Activated T-helper 9 cell treated with anti-CD3 and anti-CD28 coated beads, Interleukin-2, amount 50 U/mL, for 16 hours (primary cell): ENCODE results near the gene TNIP1.

Experiments
- DNase-seq: peaks from one replicate; pipeline ENCODE4 v3.0.0-alpha.2; 2020; ENCODE audit warnings: low read depth

The TNIP1 gene, protein sequence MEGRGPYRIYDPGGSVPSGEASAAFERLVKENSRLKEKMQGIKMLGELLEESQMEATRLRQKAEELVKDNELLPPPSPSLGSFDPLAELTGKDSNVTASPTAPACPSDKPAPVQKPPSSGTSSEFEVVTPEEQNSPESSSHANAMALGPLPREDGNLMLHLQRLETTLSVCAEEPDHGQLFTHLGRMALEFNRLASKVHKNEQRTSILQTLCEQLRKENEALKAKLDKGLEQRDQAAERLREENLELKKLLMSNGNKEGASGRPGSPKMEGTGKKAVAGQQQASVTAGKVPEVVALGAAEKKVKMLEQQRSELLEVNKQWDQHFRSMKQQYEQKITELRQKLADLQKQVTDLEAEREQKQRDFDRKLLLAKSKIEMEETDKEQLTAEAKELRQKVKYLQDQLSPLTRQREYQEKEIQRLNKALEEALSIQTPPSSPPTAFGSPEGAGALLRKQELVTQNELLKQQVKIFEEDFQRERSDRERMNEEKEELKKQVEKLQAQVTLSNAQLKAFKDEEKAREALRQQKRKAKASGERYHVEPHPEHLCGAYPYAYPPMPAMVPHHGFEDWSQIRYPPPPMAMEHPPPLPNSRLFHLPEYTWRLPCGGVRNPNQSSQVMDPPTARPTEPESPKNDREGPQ

DNA sequence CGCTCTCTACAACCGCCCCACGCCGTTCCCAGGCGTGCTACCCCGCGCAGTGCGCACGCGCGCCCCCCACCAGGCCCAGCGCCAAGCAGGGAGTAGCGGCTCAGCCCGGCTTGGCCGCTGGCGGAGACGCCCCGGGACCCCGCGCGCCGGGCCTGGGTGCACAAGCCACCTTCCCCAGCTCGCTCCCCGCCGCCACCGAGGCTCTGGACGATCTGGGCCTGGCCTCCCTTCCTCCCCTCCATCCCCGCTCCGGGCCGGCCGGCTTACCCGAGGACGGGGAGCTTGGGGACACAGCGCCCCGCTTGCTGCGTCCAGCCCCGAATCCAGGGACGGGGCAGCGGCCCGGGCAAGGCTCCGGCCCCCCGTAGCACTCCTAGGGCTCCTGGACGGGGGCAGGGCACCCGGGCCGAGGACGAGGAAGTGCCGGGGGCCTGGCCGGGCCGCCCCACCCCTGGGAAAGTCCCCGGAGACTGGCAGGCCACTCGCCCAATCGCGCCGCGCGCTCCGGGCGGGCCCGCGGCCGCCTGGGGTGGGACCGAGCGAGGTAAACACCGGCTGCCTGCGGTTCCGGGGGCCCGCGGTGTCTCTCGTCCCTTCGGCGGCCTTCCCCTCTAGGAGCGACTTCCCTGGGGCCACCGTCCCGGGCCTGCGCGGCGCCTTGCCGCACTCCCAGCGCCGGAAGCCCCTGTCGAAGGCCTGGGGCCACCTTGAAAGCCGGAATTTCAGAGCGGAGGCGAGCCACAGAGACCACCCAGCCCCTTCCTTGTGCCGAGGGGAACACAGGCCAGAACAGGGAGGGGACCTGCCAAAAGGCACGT lies at the start of gene TNIP1:
Gene TNIP1, minus strand, starts transcription at position 422 of the 818 bp plus-strand sequence. CDS start 15,939 bp downstream, outside the sequence.
- DNase-seq = peak; percentile 92

DNA sequence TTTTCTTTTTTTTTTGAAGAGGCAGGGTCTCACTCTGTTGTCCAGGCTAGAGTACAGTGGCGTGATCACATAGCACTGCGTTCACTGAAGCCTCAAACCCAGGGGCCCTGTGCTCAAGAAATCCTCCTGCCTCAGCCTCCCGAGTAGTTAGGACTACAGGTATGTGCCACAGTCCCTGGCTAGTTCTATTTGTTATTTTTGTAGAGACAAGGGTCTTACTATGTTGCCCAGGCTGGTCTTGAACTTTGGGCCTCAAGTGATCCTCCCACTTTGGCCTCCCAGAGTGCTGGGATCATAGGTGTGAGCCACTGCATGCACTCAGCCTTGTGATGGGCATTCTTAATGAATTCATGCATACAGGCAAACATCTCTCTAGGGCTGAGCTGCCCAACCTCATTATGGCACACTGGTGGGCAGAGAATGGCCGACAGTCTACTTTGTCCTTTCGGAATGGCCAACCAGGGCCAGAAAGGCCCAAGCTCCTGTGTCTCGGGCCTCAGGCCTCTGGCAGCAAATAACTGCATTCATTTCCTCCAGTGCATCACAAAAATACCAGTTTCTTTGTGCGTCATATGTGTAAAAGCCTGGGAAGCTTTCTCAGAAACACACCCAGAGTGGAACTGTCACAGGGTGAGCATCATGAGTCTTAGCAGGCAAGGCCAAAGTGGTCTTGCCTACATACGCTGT lies 49.5 kb upstream of the TNIP1 start:
- DNase-seq = no peak

DNA sequence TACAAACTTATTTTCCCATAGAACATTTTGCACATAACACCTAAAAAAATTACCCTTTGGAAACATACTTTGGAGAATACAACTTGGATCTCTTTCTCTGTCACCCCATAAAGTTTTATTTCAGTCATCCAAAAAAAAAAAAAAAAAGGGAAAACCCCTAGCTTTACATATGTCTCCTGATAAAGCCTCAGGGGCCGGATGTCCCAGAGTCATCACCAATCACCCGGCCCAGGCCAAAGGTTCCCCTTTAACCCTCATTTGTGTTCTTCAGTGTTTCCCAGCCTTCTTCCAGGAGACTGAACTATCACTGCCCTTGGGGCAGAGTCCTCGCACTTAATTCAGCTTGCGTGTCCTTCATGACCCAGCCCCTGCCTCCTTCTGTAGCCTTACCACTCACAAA lies 48.0 kb upstream of the TNIP1 start:
- no peak for DNase-seq

DNA sequence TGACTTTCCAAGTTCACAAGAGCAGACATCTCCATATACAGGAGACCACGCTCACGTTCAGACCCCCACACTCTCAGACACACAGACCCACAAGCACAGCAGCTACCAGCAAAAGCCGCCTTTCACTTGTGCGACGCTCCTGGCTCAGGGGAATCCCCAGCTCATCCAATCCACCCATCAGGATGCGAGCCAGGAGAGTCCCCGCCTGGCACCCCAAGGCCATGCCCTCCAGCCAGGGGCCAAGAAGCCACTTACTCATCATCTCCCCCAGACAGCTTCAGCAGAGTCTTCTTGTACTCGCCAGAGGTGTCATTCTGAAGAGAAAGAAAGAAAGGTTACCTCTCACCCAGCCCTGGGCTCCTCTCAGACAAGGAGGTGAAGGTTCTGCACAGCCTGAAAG lies 47.1 kb upstream of the TNIP1 start:
- no peak for DNase-seq

DNA sequence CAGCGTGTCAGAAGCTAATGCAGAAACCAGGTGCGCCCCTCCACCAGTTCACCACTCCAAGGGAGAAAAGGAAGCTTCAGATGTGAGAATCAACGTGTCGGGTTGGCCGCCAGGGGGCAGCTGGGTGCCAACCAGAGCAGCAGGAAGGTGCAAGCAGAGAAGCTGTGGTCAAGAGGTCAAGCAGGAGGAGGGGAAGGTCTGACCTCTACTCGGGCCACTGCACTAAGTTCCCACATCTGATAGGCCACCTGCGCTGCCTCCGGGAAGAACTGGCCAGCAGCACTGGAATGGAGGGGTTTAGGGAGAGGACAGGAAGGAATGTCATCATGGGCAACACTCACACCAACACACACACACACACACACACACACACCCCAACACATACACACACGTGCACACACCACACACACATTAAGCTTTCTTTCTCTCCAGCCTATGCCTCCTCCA lies 45.4 kb upstream of the TNIP1 start:
- peak; percentile 57 for DNase-seq

DNA sequence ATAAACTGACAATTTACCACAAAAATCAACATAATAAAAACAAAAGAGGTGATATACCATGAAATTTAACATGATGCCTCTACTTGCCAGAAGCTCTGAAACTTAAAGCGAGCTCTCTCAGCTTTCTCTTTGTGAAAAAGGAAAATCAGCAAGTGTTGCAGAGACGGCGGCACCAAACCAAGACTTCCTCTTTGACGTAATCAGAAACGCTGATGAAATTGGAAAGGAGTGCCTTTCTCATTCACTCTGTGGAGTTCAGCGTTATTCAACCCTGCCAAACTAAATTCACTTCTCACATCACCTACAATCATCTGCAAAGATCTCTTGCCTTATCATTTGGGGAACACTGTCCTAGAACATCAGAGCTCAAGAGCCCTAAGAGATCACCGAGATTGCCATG lies 44.6 kb upstream of the TNIP1 start:
- DNase-seq = no peak

DNA sequence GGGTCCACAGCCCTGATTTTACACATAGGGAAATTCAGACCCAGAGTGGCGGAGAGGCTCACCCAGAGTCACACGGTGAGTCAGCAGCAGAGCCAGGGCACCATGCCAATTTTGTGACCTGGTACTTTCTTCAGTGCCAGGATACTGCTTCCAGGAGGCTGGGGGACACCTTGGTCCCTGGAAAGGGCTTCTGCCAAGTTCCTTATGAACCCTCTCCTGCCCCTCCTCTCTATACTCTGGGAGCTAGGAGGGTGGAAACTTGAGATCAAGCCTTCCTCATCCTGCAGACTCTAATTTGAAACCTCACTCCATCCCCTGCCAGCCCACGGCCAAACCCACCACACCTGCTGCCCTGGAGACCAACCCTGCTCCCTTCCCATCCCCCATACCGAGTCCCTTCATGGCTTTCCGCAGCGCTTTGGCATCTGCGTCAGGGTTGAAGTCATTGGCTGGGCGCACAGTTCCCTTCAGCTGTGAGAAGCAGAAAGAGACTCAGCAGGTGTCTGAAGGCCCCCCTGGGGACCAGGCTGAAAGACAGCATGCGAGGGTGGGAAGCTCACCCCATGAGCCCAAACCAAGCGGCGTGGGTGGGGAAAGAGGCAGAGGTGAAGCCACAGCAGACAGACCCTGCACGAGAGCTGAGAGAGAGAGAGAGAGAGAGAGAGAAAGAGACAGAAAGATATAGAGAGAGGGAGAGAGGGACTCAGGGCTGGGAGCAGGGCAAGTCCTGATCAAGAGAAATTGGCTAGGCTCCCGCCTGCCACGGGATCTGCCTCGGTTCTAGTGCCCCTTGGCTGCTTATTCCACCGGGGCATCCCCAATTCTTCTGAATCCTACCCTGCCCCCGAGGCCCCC lies 43.3 kb upstream of the TNIP1 start:
- no peak for DNase-seq

DNA sequence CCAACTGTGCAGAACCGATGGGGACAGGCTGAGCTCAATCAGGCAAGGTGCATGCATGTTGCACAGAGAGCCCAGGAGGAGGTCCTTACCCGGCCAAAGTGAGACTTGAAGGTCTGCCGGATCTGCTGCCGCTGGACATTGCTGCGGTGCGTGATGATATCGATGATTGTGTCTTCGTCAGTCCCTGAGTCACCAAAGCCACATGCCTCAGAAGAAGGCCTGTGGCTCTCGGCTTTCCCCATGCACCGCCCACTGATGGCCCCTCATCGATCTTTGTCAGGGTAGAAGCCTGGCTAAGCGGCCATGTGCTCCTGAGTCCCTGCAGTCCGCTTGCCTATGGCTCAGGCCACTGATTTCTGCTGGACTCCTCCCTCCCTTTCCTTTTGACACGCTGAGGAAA lies 42.0 kb upstream of the TNIP1 start:
- no peak for DNase-seq

DNA sequence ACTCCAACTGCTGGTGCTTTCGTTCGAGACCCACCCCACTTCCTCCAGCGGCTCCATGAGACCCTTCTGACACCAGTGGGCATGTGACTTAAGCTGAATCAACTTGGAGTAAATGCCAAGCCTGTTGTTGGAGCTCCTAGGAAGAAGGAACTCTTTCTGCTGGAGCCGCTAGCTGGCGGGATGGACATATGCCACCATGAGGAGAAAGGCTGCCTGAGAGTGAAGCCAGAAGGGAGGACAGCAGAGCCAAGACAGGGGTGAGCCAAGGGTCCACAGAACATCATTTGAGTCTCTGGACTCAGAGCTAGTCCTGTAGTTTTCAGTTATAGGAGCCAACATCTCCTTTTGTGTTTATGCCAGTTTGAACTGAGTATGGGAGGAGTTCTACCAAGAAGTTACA lies 40.8 kb upstream of the TNIP1 start:
- no peak for DNase-seq

DNA sequence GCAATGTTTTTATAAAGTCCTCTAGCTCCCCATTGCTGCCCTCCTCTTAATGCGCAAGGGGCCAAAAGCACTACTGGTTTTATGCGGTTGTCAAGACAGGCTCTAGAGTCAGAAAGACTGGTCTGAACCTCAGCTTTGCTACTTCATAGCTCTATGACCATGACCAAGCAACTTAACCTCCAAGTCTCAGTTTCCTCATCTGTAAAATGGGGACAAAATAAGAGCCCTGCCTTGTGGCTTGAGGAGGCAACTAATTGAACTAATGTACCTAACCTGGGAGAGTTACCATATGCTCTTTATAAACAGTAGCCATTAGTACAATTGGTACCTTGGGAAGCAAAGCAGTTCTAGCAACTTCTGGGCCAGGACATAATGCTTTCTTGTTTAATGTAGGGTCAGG lies 40.3 kb upstream of the TNIP1 start:
- DNase-seq = no peak

DNA sequence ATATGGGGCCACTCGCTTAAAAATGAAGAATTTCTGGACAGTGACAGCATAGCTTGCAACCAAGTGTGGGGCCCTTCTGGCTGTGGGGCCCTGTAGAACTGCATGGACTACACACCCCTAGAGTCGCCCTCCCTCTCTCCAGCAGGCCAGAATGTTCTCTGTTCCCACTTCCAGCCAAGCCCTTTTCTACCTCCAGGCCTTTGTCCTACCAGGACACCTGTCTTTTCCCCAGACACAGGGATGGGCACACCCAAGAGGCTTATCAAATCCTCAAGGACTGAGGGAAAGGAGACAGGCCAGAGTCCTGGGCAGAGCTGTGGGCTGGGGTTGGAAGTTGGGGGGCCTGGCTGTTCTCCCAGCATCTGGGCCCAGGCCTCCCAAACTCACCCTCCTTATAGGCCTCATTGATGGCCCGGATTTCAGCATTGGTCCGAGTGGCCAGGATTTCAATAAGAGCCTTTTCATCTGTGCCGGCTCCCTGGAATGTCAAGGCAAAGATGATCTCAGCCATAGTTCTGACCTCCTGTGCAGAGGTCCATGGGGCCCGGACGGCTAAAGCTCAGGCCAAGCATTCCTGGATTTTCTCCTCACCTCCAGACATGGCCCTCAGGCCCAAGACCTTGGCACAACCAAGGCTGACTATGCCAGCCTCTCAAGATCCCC lies 38.2 kb upstream of the TNIP1 start:
- no peak for DNase-seq

DNA sequence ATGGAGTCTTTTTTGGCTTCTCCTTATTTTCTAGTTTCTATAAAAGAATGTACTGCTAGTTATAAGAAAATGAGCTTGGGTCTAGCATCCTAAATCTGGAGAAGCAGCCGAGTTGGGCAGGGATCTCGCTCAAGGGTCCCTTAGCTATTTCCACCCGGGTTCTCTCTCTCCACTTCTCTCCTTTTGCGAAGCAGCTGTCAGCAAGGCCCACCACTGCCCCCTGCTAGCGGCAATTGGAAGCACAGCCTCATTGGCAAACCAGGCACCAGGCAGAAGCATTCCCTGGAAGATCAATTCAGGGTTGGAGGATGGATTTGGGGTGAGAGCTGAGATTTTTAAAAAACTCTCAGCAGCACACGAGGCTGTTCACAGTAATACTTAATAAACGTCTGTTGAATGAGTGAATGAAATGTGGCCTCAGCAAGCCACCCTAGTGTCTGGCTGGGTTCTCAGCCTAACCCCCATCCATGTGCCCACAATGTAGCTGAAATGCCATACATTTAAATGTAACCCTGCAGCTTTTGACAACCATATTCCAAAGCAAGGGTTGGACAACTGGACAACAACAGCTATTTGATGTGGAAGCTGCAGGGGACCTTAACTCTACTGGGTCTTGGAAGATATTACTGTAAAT lies 34.6 kb upstream of the TNIP1 start:
- peak; percentile 57 for DNase-seq

DNA sequence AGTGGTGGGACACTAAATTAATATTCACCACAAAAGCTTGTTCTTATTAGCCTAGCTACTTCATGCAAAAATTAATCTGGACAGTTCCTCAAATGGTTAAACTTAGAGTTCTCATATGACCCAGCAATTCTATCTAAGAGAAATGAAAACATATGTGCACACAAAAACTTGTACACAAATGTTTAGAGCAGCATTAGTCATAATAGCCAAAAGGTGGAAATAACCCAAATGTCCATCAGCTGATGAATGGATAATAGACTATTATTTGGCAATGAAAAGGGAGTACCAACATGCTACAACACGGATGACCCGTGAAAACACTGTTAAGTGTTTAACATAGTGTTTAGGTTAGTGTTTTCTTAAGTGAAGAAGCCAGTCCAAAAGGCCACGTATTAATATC lies 32.8 kb upstream of the TNIP1 start:
- no peak for DNase-seq

DNA sequence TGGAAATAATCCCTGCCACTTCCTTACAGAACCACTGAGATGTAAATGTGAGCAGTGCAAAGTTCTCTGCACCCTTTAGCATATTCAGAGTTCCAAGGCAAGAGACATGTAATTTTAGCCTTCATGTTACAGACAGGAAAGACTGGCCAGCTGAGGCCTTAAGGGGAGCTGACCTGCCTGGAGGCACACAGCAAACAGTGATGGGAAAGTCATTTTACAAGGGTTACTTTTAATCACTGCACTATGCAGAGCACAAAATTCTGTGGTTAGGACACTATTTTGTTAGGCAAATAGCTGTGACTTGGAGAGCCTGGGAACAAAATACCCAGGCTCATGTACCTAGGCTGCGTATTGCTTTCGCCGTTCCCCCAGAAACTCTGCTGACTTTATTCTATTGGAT lies 30.2 kb upstream of the TNIP1 start:
- DNase-seq = no peak

DNA sequence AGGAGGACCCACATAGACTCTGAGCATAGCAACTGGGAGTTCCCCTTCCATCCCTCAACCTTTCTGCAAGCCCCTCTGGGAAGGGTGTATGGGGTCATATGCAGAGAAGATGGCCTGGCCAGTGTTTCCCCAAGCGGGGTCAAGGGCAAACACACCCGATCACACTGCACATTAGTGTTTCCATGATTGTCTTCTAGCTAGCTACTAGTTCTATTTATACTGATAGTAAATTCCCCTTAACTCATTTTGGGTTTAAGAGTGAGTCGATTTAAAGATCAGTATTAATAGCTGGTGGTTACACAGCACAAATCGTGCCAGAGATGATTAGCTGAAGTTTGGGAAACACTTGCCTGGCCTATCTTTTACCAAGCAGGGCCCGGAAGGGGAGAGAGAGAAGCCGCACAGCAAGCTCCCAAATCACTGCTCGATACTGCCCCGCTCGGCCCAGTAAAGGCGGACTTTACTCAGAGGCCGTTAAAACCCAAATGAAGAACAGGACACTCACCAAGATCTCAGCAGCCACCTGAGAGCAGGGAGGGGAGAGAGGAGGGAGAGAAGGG lies 29.4 kb upstream of the TNIP1 start:
- DNase-seq = no peak

DNA sequence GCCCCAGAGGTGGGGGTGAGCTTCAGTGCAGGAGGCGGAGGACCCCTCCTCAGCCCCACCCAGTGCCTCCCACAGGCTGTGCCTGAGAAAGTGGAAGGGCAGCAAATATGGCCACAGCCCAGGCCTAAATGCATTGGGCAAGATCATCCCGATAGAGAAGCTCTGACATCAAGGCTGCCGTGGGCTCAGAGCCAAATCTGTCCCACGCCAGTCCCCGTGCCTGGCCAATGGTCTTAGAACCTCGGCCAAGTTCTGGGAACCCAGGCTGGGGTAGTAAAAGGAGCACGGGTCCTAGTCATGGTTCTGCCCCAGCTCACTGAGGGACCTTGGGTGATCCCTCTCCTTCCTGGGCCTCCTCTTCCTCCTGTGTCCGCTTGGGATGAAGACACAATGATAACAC lies 27.7 kb upstream of the TNIP1 start:
- DNase-seq = no peak

DNA sequence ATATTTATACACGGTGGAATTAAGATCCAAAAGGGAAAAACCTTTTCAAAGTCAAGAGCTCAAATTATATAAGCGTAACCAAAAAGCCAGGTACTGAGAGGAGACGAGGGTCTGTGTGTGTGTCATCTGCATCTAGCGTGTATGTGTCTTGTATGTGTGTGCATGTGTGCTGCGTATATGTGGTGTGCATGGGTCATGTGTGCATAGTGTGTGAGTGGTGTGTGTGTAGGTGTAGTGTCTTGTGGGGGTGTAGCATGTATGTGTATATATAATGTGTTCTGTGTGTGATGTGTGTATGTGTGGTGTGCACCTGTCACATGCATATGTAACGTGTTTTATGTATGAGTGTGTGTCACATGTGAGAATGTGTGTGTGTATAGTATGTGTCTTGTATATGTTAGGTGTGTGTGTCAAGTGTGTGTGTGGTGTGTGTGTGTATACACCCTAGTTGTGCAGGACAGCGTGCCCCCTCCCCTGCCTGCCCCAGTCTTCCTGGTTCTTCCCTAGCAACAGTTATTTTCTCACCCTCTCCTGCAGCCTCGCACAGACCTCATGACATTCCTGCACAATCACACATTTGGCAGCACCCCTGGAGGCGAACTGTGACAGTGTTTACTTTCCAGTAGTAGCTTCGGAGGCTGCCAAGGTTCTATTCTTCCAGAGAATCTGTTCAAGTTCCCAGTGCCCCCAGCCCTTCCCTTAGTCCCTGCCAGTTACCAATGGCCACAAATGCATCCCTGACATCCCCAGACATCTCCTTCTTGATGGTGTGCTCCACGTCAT lies 27.1 kb upstream of the TNIP1 start:
- no peak for DNase-seq

DNA sequence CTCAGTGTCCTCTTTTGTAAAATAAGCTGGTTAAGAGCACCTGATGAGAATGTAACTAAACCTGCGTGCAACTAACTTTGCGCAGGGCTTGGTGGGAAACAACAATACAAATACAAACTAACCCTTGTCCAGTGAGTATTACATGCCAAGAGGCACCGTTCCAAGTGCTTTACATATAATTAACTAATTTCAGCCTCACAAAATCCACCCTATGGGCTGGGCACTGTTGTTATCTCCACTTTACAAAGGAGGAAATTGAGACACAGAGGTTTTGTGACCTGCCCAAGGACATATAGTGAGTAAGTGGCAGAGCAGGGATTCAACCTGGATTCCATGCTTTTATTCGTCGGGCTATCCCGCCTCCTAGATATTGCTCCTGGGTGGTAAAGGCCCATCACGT lies 26.2 kb upstream of the TNIP1 start:
- DNase-seq = no peak

DNA sequence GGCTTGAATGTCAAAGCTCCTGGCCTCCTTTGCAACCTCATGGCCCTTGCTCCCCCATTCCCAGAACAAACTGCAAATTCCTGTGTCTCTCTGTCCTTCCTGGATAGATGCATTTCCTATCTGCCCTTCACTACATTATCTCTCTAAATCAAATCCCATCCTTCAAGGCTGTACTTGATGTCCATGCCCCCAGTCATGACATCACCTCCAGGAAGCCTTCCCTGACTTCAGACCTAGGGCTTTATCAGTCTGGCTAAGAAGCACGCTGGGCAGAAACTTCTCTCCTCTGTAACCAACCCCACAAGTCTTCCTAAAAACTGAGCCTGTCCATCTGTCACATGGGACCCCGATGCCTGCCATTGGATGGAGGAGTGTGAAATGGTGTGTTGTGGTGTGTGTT lies 25.7 kb upstream of the TNIP1 start:
- no peak for DNase-seq
